ENCODE data around the gene VWCE.
"Not testable (repeated sequence)": the region's sequence is repeated elsewhere in the genome, so short reads cannot be mapped to it uniquely, and the experiment has no call there.

VWCE gene

GRCh38 chr11:61250796-61251765 lies 44.0 kb downstream of the VWCE start:
- peak; percentile 20 for DNase-seq

- not testable (repeated sequence) for DNase-seq
Observed at GRCh38 chr11:61249201-61249600, 45.9 kb downstream of the VWCE start.

- DNase-seq = not testable (repeated sequence)
Observed at GRCh38 chr11:61248071-61248470, 47.0 kb downstream of the VWCE start.

- DNase-seq = not testable (repeated sequence)
Observed at GRCh38 chr11:61245284-61245964, 49.7 kb downstream of the VWCE start.

GRCh38 chr11:61241526-61241925 lies 53.6 kb downstream of the VWCE start:
- DNase-seq = not testable (repeated sequence)

GRCh38 chr11:61240875-61241274 lies 54.2 kb downstream of the VWCE start, which contains the start of gene PGA5:
PGA5 (plus strand) TSS chr11:61241175; CDS start chr11:61241227, 52 bp downstream.
- not testable (repeated sequence) for DNase-seq

GRCh38 chr11:61240288-61240687 lies 54.8 kb downstream of the VWCE start:
- DNase-seq = not testable (repeated sequence)

- DNase-seq = not testable (repeated sequence)
Observed at GRCh38 chr11:61237130-61237529, 58.0 kb downstream of the VWCE start.

- DNase-seq = not testable (repeated sequence)
Observed at GRCh38 chr11:61232548-61233145, 62.5 kb downstream of the VWCE start.

GRCh38 chr11:61231585-61231984 lies 63.5 kb downstream of the VWCE start:
- DNase-seq = not testable (repeated sequence)

- not testable (repeated sequence) for DNase-seq
Observed at GRCh38 chr11:61231033-61231432, 64.1 kb downstream of the VWCE start.

GRCh38 chr11:61229458-61229857 lies 65.7 kb downstream of the VWCE start:
- not testable (repeated sequence) for DNase-seq

GRCh38 chr11:61226457-61227137 lies 68.5 kb downstream of the VWCE start:
- DNase-seq = not testable (repeated sequence)

- DNase-seq = not testable (repeated sequence)
Observed at GRCh38 chr11:61222692-61223091, 72.4 kb downstream of the VWCE start.

- not testable (repeated sequence) for DNase-seq
Observed at GRCh38 chr11:61222047-61222446, 73.1 kb downstream of the VWCE start, which contains the start of gene PGA4. PGA4 (plus strand) TSS chr11:61222347; CDS start chr11:61222401, 54 bp downstream.

GRCh38 chr11:61219016-61219415 lies 76.1 kb downstream of the VWCE start:
- DNase-seq = not testable (repeated sequence)

GRCh38 chr11:61218306-61218705 lies 76.8 kb downstream of the VWCE start:
- DNase-seq = not testable (repeated sequence)

- DNase-seq = not testable (repeated sequence)
Observed at GRCh38 chr11:61213711-61214324, 81.3 kb downstream of the VWCE start.

GRCh38 chr11:61212202-61212601 lies 82.9 kb downstream of the VWCE start:
- not testable (repeated sequence) for DNase-seq

GRCh38 chr11:61211327-61211952 lies 83.7 kb downstream of the VWCE start:
- DNase-seq = not testable (repeated sequence)

- not testable (repeated sequence) for DNase-seq
Observed at GRCh38 chr11:61210629-61211028, 84.5 kb downstream of the VWCE start.

All from NCI-H82 (cell line).